MM.1S (cell line): ENCODE data around the gene RAB11B.

Experiments used
- CTCF ChIP-seq: fragments of 300-600 bp; sonication (generic); IDR thresholded peaks from 2 replicates; pipeline ENCODE4 v1.5.1; 2016; ENCODE audit warnings: antibody characterized with exemption, low read length, mixed read lengths
- EZH2 ChIP-seq: fragments of 300-600 bp; sonication (generic); optimal IDR thresholded peaks from 2 replicates; pipeline ENCODE3; 2017; ENCODE audit warnings: low read depth, mild to moderate bottlenecking, antibody characterized with exemption, low read length, mixed read lengths
- EZH2phosphoT487 ChIP-seq: fragments of 300-600 bp; sonication (generic); IDR thresholded peaks from 2 replicates; pipeline ENCODE4 v1.6.1; 2018; ENCODE audit warnings: antibody characterized with exemption, low read length

GRCh38 chr19:8452446-8453123 is 62.4 kb downstream of the RAB11B start:
- no peak for TF ChIP-seq CTCF
- TF ChIP-seq EZH2: no peak
- no peak for TF ChIP-seq EZH2phosphoT487
